K562 (cell line): Measurements from ENCODE around the gene METTL25. TPM values are rescaled to one million over a fixed set of nuclear protein-coding genes. Genes with fewer than 3 reads are reported as not detected.

Source experiments
- ATAC-seq: fragments of 200-7000 bp; cut with Tn5 transposase; 3 replicates; pipeline ENCODE4 v1.9.1; 2020; ENCODE audit warnings: moderate library complexity
- BruUV-seq: library from RNA; stranded (reverse); fragments of 400-500 nt; replicated peaks from 2 replicates; lab custom pipeline; 2021; lab: Mats Ljungman, UMichigan
- CTCF ChIA-PET: fragments of 300-600 bp; formaldehyde crosslinking; extraction: SDS; loops from one replicate; lab custom pipeline; 2021; ENCODE audit warnings: low intra/inter-chr PET ratio; lab: Yijun Ruan, JAX
- POLR2A ChIA-PET: fragments of 300-600, 350-650 bp; sonication (Branson Sonifier 250); formaldehyde crosslinking; extraction: SDS; loops from one replicate; lab custom pipeline; 2021; ENCODE audit warnings: antibody characterized with exemption, inconsistent platforms; lab: Yijun Ruan, JAX
- DNase-seq, 4 experiments: peaks; one replicate each; pipeline versions ENCODE4 v3.0.0 to v3.0.0-alpha.2; 2011 to 2018; ENCODE audit warnings: low spot score in 3 of 4, mixed read lengths in 3 of 4; ENCODE audit errors: extremely low read depth in 1 of 4
- FAIRE-seq: peaks from 2 replicates; lab custom pipeline; 2011; peaks lifted over from hg19 to GRCh38; lab: Jason Lieb, UNC
- H2AFZ ChIP-seq: 2 replicates; pipeline ENCODE4 v1.6.0; 2011; ENCODE audit warnings: low read depth, low read length, control low read depth, inconsistent platforms
- H3K27ac ChIP-seq: fragments of 200-600 bp; 3 replicates; pipeline ENCODE4 v1.8.0; 2011; ENCODE audit warnings: low read depth, mild to moderate bottlenecking, control low read depth, inconsistent platforms, low read length, moderate library complexity, mixed read lengths; ENCODE audit errors: extremely low read depth
- H3K27me3 ChIP-seq, 2 experiments: fragments of 300-600 bp in 1 of 2; 2 replicates in 1 of 2; 3 replicates in 1 of 2; pipeline versions ENCODE4 v1.6.0 to v1.8.0; 2011; ENCODE audit warnings: inconsistent platforms in 2 of 2, low read length in 2 of 2, mild to moderate bottlenecking in 1 of 2, mixed read lengths in 1 of 2, moderate library complexity in 1 of 2; ENCODE audit not compliant: control insufficient read depth in 2 of 2, insufficient read depth in 2 of 2
- H3K36me3 ChIP-seq: fragments of 300-600 bp; 3 replicates; pipeline ENCODE4 v1.8.0; 2011; ENCODE audit warnings: mild to moderate bottlenecking, low read length, inconsistent platforms; ENCODE audit not compliant: control insufficient read depth, insufficient read depth
- H3K4me1 ChIP-seq, 2 experiments: fragments of 200-600 bp in 1 of 2; replicated peaks in 1 of 2; 2 replicates in 1 of 2; 3 replicates in 1 of 2; pipeline versions ENCODE4 v1.5.1 to v1.8.0; 2011; ENCODE audit warnings: inconsistent platforms in 2 of 2, low read length in 2 of 2, mild to moderate bottlenecking in 1 of 2, mixed read lengths in 1 of 2, moderate library complexity in 1 of 2; ENCODE audit not compliant: control insufficient read depth in 2 of 2, insufficient read depth in 2 of 2
- H3K4me2 ChIP-seq: 2 replicates; pipeline ENCODE4 v1.6.1; 2011; ENCODE audit warnings: low read length, control low read depth, inconsistent platforms, mixed read lengths; ENCODE audit not compliant: insufficient read depth
- H3K4me3 ChIP-seq: fragments of 200-600 bp; sonication (generic), shearing (Covaris generic); 2 replicates; pipeline ENCODE4 v1.5.1; 2016; ENCODE audit warnings: control low read depth, inconsistent platforms
- H3K79me2 ChIP-seq: fragments of 200-600 bp; 3 replicates; pipeline ENCODE4 v1.8.0; 2011; ENCODE audit warnings: low read length, inconsistent platforms; ENCODE audit not compliant: control insufficient read depth, insufficient read depth
- H3K9ac ChIP-seq, 2 experiments: 2 replicates each; pipeline versions ENCODE4 v1.6.0 to v1.6.1; 2011; ENCODE audit warnings: low read depth in 2 of 2, low read length in 2 of 2, control low read depth in 1 of 2, inconsistent platforms in 1 of 2, mild to moderate bottlenecking in 1 of 2, mixed read lengths in 1 of 2; ENCODE audit not compliant: insufficient read depth in 1 of 2
- H3K9me1 ChIP-seq: one replicate; pipeline ENCODE4 v1.6.0; 2011; ENCODE audit warnings: inconsistent platforms, mild to moderate bottlenecking, low read length, moderate library complexity; ENCODE audit not compliant: control insufficient read depth, insufficient read depth
- H3K9me3 ChIP-seq: replicated peaks from 2 replicates; pipeline ENCODE4 v1.5.1; 2011; ENCODE audit warnings: low read depth, low read length, inconsistent platforms; ENCODE audit not compliant: control insufficient read depth, insufficient read depth
- H4K20me1 ChIP-seq: replicated peaks from 2 replicates; pipeline ENCODE4 v1.6.1; 2011; ENCODE audit warnings: low read length, inconsistent platforms, mixed read lengths; ENCODE audit not compliant: control insufficient read depth, insufficient read depth
- ARID2 ChIP-seq: fragments of 450-650 bp; IDR thresholded peaks from 2 replicates; pipeline ENCODE4 v1.6.1; 2017; ENCODE audit warnings: antibody characterized with exemption, mild to moderate bottlenecking
- E2F3 ChIP-seq: fragments of 250-450 bp; sonication (Bioruptor Pico); IDR thresholded peaks from 2 replicates; pipeline ENCODE4 v1.4.0; 2020; ENCODE audit warnings: mild to moderate bottlenecking
- ELF1 ChIP-seq: fragments of 200-800 bp; sonication (Bioruptor generic); IDR thresholded peaks from 2 replicates; pipeline ENCODE4 v1.6.1; 2016; ENCODE audit warnings: missing genetic modification characterization, missing compliant biosample characterization
- HDAC8 ChIP-seq: fragments of 450-650 bp; IDR thresholded peaks from 2 replicates; pipeline ENCODE4 v1.6.1; 2016; ENCODE audit warnings: mild to moderate bottlenecking, missing genetic modification characterization, moderate library complexity, missing compliant biosample characterization
- MCM2 ChIP-seq: fragments of 450-650 bp; IDR thresholded peaks from 2 replicates; pipeline ENCODE4 v1.6.1; 2017; ENCODE audit warnings: low read depth, mild to moderate bottlenecking
- MEIS2 ChIP-seq: fragments of 450-650 bp; IDR thresholded peaks from 2 replicates; pipeline ENCODE4 v1.6.1; 2014; ENCODE audit warnings: mild to moderate bottlenecking; ENCODE audit not compliant: partially characterized antibody
- PCBP1 ChIP-seq: fragments of 200-400 bp; formaldehyde crosslinking; IDR thresholded peaks from 2 replicates; pipeline ENCODE4 v1.6.1; 2018; ENCODE audit warnings: mild to moderate bottlenecking, low read depth, low read length; ENCODE audit not compliant: poor library complexity, severe bottlenecking
- PPARD ChIP-seq: fragments of 250-450 bp; sonication (Bioruptor Pico); IDR thresholded peaks from 2 replicates; pipeline ENCODE4 v1.8.0; 2022; ENCODE audit warnings: inconsistent platforms, mild to moderate bottlenecking, moderate library complexity
- SRSF7 ChIP-seq: fragments of 200-400 bp; formaldehyde crosslinking; optimal IDR thresholded peaks from 2 replicates; pipeline ENCODE3; 2017; ENCODE audit warnings: mild to moderate bottlenecking, low read depth, low read length
- WGBS: fragments of 100-300 bp; shearing (Covaris generic); methylation state at CpG from one replicate; pipeline ENCODE4 v1.1.6; 2016; ENCODE audit warnings: low coverage, mixed read lengths; ENCODE audit not compliant: insufficient coverage; ENCODE audit errors: missing lambda C conversion rate; 5-methylcytosine and 5-hydroxymethylcytosine counted together
- in situ Hi-C: fragments of 300-500 bp; cut with MboI; formaldehyde crosslinking; loops from 4 replicates; pipeline ENCODE4 v1.15.0; 2018; ENCODE audit warnings: inconsistent platforms, mixed read lengths
- intact Hi-C: fragments of 100-400 bp; cut with micrococcal nuclease; formaldehyde crosslinking; loops from 2 replicates; pipeline ENCODE4 v1.14.2; 2022
- polyA plus RNA-seq, 8 experiments: library from polyadenylated mRNA; depleted of rRNA in 4 of 8; stranded (reverse) in 5 of 8; unstranded in 3 of 8; fragments of >200 nt; fragmentation: Nextera tagmentation in 2 of 8; fragmentation: Illumina TruSeq in 1 of 8; extraction: Ambion mirVana in 2 of 8; extraction: Trizol in 1 of 8; gene quantifications; 2 replicates each; pipeline versions ENCODE4 v1.2.1 to v1.2.3, GENCODE V29; 2011 to 2014; ENCODE audit warnings: inconsistent platforms in 1 of 8, missing spikeins in 1 of 8
- total RNA-seq, 7 experiments: library from RNA; depleted of rRNA in 6 of 7; stranded (reverse); fragments of >200 nt in 6 of 7; fragmentation: Illumina TruSeq in 2 of 7; extraction: Trizol in 2 of 7; gene quantifications; 2 replicates each; pipeline versions ENCODE4 v1.2.1 to v1.2.3, GENCODE V29; 2011 to 2021; ENCODE audit warnings: low replicate concordance in 1 of 7
- TF ChIP-seq, protein P1 (sequence below): fragments of 450-650 bp; IDR thresholded peaks from 2 replicates; pipeline ENCODE4 v1.6.1; 2017; ENCODE audit warnings: mild to moderate bottlenecking, moderate library complexity
- TF ChIP-seq, protein P2 (sequence below): sonication (generic); formaldehyde crosslinking; IDR thresholded peaks from 2 replicates; pipeline ENCODE4 v1.8.1; 2023; ENCODE audit warnings: mild to moderate bottlenecking, missing genetic modification reagents
- TF ChIP-seq, protein P3 (sequence below): fragments of 200-800 bp; sonication (Bioruptor generic); IDR thresholded peaks from 2 replicates; pipeline ENCODE4 v1.6.1; 2017; ENCODE audit warnings: missing genetic modification characterization, missing compliant biosample characterization

METTL25 gene
- total and polyA plus RNA-seq, 9 of the 15 experiments (the other 6 are each of a cell fraction or from before 2014, with no cell fraction given), result 0.50 to 2.4 (median 1.9) TPM

DNA sequence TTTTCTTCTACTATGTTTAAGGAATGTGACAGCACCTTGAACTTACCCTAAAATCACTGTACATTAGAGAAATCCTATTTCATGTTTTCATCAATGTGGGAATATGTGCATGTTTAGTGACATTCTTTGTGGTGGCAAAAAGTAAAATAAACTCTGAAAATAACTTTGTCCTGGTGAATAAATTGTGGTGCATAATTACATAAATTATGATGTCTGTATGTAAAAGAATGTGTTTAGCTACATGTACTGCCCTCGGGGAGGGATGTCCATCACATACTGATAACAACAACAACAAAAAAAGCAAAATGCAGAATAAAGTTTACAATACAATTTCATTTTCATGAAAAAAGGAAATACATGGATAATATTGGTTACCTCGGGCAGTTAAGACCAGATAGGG is 157.3 kb downstream of the METTL25 start:
- WGBS, result 0% methylated on average over 2 of the region's 2 CpGs
- ATAC-seq, result no peak
- intact Hi-C loops, result no loop called here

More for the DNA sequence above, 157.3 kb downstream of the METTL25 start:
- POLR2A ChIA-PET, result no interaction called here
- TF ChIP-seq SRSF7 (no peak), E2F3 (no peak), ELF1 (tag) (no peak), MEIS2 (no peak), PCBP1 (no peak), MCM2 (no peak), ARID2 (no peak), PPARD (CRISPR knock-in tag) (no peak), HDAC8 (tag) (no peak)
- TF ChIP-seq, protein P1, sequence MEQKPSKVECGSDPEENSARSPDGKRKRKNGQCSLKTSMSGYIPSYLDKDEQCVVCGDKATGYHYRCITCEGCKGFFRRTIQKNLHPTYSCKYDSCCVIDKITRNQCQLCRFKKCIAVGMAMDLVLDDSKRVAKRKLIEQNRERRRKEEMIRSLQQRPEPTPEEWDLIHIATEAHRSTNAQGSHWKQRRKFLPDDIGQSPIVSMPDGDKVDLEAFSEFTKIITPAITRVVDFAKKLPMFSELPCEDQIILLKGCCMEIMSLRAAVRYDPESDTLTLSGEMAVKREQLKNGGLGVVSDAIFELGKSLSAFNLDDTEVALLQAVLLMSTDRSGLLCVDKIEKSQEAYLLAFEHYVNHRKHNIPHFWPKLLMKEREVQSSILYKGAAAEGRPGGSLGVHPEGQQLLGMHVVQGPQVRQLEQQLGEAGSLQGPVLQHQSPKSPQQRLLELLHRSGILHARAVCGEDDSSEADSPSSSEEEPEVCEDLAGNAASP, result no peak
- TF ChIP-seq, protein P2, sequence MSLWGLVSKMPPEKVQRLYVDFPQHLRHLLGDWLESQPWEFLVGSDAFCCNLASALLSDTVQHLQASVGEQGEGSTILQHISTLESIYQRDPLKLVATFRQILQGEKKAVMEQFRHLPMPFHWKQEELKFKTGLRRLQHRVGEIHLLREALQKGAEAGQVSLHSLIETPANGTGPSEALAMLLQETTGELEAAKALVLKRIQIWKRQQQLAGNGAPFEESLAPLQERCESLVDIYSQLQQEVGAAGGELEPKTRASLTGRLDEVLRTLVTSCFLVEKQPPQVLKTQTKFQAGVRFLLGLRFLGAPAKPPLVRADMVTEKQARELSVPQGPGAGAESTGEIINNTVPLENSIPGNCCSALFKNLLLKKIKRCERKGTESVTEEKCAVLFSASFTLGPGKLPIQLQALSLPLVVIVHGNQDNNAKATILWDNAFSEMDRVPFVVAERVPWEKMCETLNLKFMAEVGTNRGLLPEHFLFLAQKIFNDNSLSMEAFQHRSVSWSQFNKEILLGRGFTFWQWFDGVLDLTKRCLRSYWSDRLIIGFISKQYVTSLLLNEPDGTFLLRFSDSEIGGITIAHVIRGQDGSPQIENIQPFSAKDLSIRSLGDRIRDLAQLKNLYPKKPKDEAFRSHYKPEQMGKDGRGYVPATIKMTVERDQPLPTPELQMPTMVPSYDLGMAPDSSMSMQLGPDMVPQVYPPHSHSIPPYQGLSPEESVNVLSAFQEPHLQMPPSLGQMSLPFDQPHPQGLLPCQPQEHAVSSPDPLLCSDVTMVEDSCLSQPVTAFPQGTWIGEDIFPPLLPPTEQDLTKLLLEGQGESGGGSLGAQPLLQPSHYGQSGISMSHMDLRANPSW (CRISPR knock-in tag), result no peak
- TF ChIP-seq, protein P3, sequence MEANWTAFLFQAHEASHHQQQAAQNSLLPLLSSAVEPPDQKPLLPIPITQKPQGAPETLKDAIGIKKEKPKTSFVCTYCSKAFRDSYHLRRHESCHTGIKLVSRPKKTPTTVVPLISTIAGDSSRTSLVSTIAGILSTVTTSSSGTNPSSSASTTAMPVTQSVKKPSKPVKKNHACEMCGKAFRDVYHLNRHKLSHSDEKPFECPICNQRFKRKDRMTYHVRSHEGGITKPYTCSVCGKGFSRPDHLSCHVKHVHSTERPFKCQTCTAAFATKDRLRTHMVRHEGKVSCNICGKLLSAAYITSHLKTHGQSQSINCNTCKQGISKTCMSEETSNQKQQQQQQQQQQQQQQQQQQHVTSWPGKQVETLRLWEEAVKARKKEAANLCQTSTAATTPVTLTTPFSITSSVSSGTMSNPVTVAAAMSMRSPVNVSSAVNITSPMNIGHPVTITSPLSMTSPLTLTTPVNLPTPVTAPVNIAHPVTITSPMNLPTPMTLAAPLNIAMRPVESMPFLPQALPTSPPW, result no peak
- no peaks in the 10 kb centered on the region for H3K79me2 ChIP-seq
- H3K4me1 ChIP-seq, result no peaks in the 10 kb centered on the region
- H3K27ac ChIP-seq, result no peak overlapping the region
- H3K27me3 ChIP-seq, result no peaks in the 10 kb centered on the region
- no peaks in the 10 kb centered on the region for H4K20me1 ChIP-seq
- H3K9ac ChIP-seq, result no peak overlapping the region
- CTCF ChIA-PET, result no interaction called here
- FAIRE-seq (no peak), DNase-seq (no peak)
- H3K9me1 ChIP-seq, result no peaks in the 10 kb centered on the region
- no TSS peak for BruUV-seq
- in situ Hi-C loops, result no loop called here
- no peak overlapping the region for H2AFZ ChIP-seq
- H3K9me3 ChIP-seq, result no peaks in the 10 kb centered on the region
- H3K4me2 ChIP-seq, result no peak overlapping the region
- no peaks in the 10 kb centered on the region for H3K36me3 ChIP-seq
- no peak overlapping the region for H3K4me3 ChIP-seq
